Measurements from ENCODE around the gene CTNNA1. TPM values are rescaled to one million over a fixed set of nuclear protein-coding genes. Genes with fewer than 3 reads are reported as not detected.
"Not testable (repeated sequence)": the region's sequence is repeated elsewhere in the genome, so short reads cannot be mapped to it uniquely, and the experiment has no call there.

CTNNA1 gene
- total RNA-seq, 4 donors from 2014 or later, result 140 to 752 (median 389) TPM

- Histone ChIP-seq H3K36me3 (no peaks in the 10 kb centered on the region), H3K4me1 (no peaks in the 10 kb centered on the region), H3K9me3 (no peaks in the 10 kb centered on the region), H3K27ac (no peak overlapping the region), H3K27me3 (no peaks in the 10 kb centered on the region), H3K4me3 (no peak overlapping the region)
- intact Hi-C loops (cut with DNase I; ENCODE audit: low total_unique reads), result no loop called here
- no peak for DNase-seq
- no peak for TF ChIP-seq POLR2A (IDR thresholded peaks at IDR 0.05)
These were observed 40.9 kb upstream of the CTNNA1 start for GRCh38 chr5:138712324-138712723.

DNA sequence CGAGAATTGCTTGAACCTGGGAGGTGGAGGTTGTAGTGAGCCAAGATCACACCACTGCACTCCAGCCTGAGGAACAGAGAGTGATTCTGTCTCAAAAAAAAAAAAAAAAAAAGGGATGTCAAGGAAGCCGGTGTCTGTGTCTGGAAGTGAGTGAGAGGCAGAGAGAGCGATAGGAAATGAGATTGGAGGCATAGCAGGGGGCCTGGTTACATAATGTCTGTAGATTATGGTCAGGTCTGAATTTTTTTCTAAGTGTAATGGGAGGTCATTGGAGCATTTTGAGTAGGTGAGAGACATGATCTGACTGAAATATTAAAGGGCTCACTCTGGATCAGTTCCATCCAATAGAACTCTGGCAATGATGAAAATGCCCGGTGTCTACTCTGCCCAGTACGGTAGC, 40.4 kb upstream of the CTNNA1 start:
- Histone ChIP-seq H3K36me3 (no peaks in the 10 kb centered on the region), H3K27ac (no peak overlapping the region), H3K4me3 (no peak overlapping the region), H3K9me3 (no peaks in the 10 kb centered on the region), H3K4me1 (no peaks in the 10 kb centered on the region), H3K27me3 (no peaks in the 10 kb centered on the region)
- no peak for TF ChIP-seq CTCF (IDR thresholded peaks at IDR 0.05)
- intact Hi-C loops (cut with DNase I; ENCODE audit: low total_unique reads), result no loop called here
- no peak for DNase-seq

- no peak for DNase-seq
- Histone ChIP-seq H3K9me3 (no peaks in the 10 kb centered on the region), H3K27me3 (no peaks in the 10 kb centered on the region), H3K36me3 (no peaks in the 10 kb centered on the region), H3K4me3 (no peak overlapping the region), H3K27ac (no peak overlapping the region), H3K4me1 (no peaks in the 10 kb centered on the region)
- intact Hi-C loops (cut with DNase I; ENCODE audit: low total_unique reads), result no loop called here
- TF ChIP-seq POLR2A (IDR thresholded peaks at IDR 0.05), result no peak
- TF ChIP-seq CTCF (IDR thresholded peaks at IDR 0.05), result no peak
These were observed 40.0 kb upstream of the CTNNA1 start for GRCh38 chr5:138713247-138713646.

- H3K9me3 ChIP-seq, result no peaks in the 10 kb centered on the region
- no peaks in the 10 kb centered on the region for H3K4me1 ChIP-seq
- no peak overlapping the region for H3K4me3 ChIP-seq
- DNase-seq, result no peak
- H3K27me3 ChIP-seq, result no peaks in the 10 kb centered on the region
- no peak for TF ChIP-seq POLR2A (IDR thresholded peaks at IDR 0.05)
- TF ChIP-seq CTCF (IDR thresholded peaks at IDR 0.05), result no peak
- H3K36me3 ChIP-seq, result no peaks in the 10 kb centered on the region
- intact Hi-C loops (cut with DNase I; ENCODE audit: low total_unique reads), result no loop called here
- H3K27ac ChIP-seq, result no peak overlapping the region
These were observed 38.5 kb upstream of the CTNNA1 start for GRCh38 chr5:138714694-138715093.

- H3K36me3 ChIP-seq; H3K9me3 ChIP-seq; H3K4me1 ChIP-seq; H3K27ac ChIP-seq; H3K4me3 ChIP-seq; DNase-seq; H3K27me3 ChIP-seq; intact Hi-C loops (cut with DNase I; ENCODE audit: low total_unique reads): not testable (repeated sequence)
These were observed 37.2 kb upstream of the CTNNA1 start for GRCh38 chr5:138715931-138716432.

GRCh38 chr5:138716456-138716924, 36.7 kb upstream of the CTNNA1 start:
- H3K27ac ChIP-seq, result no peak overlapping the region
- intact Hi-C loops (cut with DNase I; ENCODE audit: low total_unique reads), result no loop called here
- no peaks in the 10 kb centered on the region for H3K36me3 ChIP-seq
- H3K9me3 ChIP-seq, result no peaks in the 10 kb centered on the region
- H3K27me3 ChIP-seq, result no peaks in the 10 kb centered on the region
- H3K4me1 ChIP-seq, result no peaks in the 10 kb centered on the region
- DNase-seq, result no peak
- no peak overlapping the region for H3K4me3 ChIP-seq
- no peak for TF ChIP-seq CTCF (IDR thresholded peaks at IDR 0.05)
- TF ChIP-seq POLR2A (IDR thresholded peaks at IDR 0.05), result no peak
